Measurements from ENCODE around the gene LRRFIP2.

- TF ChIP-seq CTCF (IDR thresholded peaks at IDR 0.05) = no peak
- no peak for TF ChIP-seq EZH2 (IDR thresholded peaks at IDR 0.05)
- no peak for TF ChIP-seq EZH2phosphoT487 (IDR thresholded peaks at IDR 0.05)
Observed at GRCh38 chr3:37182816-37183215, 8.4 kb upstream of the LRRFIP2 start.
